Measurements from ENCODE around the gene HDGFL2.

The HDGFL2 gene

GRCh38 chr19:4472174-4472974 is at the start of gene HDGFL2:
Gene HDGFL2 (plus strand): TSS chr19:4472297. CDS start chr19:4472351, 54 bp downstream.
- intact Hi-C loops (cut with DNase I) = loop anchor here (5.0 kb wide), 1 partner anchor 225 kb away; the partner anchor contains the start of gene YJU2
- DNase-seq = no peak

GRCh38 chr19:4423416-4424126 is 48.5 kb upstream of the HDGFL2 start:
- peak in 1 of 10 donors; percentile 66 for DNase-seq
- intact Hi-C loops (cut with DNase I) = no loop called here

- DNase-seq = peak in 1 of 10 donors; percentile 18
- intact Hi-C loops (cut with DNase I) = no loop called here
These were observed 46.6 kb upstream of the HDGFL2 start for GRCh38 chr19:4425537-4425936.

GRCh38 chr19:4428326-4428975 is 43.6 kb upstream of the HDGFL2 start:
- intact Hi-C loops (cut with DNase I) = no loop called here

GRCh38 chr19:4429256-4429655 is 42.8 kb upstream of the HDGFL2 start:
- DNase-seq = peak in 3 of 10 donors; percentile 50 to 90 (median 81)
- intact Hi-C loops (cut with DNase I) = no loop called here

More at GRCh38 chr19:4428326-4428975, 43.6 kb upstream of the HDGFL2 start:
- peak in 1 of 10 donors; percentile 65 for DNase-seq

GRCh38 chr19:4429771-4430171 is 42.3 kb upstream of the HDGFL2 start:
- intact Hi-C loops (cut with DNase I) = no loop called here
- DNase-seq = no peak

- peak in 2 of 10 donors; percentile 39 to 86 for DNase-seq
- intact Hi-C loops (cut with DNase I) = no loop called here
These were observed 41.3 kb upstream of the HDGFL2 start for GRCh38 chr19:4430760-4431159.

GRCh38 chr19:4431296-4431695 is 40.8 kb upstream of the HDGFL2 start:
- no peak for DNase-seq
- intact Hi-C loops (cut with DNase I) = no loop called here

GRCh38 chr19:4431808-4432674 is 40.1 kb upstream of the HDGFL2 start:
- DNase-seq = peak in 3 of 10 donors; percentile 27 to 90 (median 84)
- intact Hi-C loops (cut with DNase I) = no loop called here

- no peak for DNase-seq
- intact Hi-C loops (cut with DNase I) = no loop called here
These were observed 39.1 kb upstream of the HDGFL2 start for GRCh38 chr19:4432918-4433506.

GRCh38 chr19:4434391-4434790 is 37.7 kb upstream of the HDGFL2 start:
- no peak for DNase-seq
- intact Hi-C loops (cut with DNase I) = no loop called here

- DNase-seq = no peak
- intact Hi-C loops (cut with DNase I) = no loop called here
These were observed 35.9 kb upstream of the HDGFL2 start for GRCh38 chr19:4436231-4436630.

- DNase-seq = no peak
- intact Hi-C loops (cut with DNase I) = no loop called here
These were observed 35.0 kb upstream of the HDGFL2 start for GRCh38 chr19:4437103-4437502.

- intact Hi-C loops (cut with DNase I) = no loop called here
- peak in 7 of 10 donors; percentile 61 to 95 (median 75) for DNase-seq
These were observed 32.9 kb upstream of the HDGFL2 start for GRCh38 chr19:4439243-4439642.

- intact Hi-C loops (cut with DNase I) = no loop called here
- DNase-seq = peak in 1 of 10 donors; percentile 74
These were observed 29.9 kb upstream of the HDGFL2 start for GRCh38 chr19:4441994-4442818.

- no peak for DNase-seq
- intact Hi-C loops (cut with DNase I) = no loop called here
These were observed 29.3 kb upstream of the HDGFL2 start for GRCh38 chr19:4442819-4443146.

- intact Hi-C loops (cut with DNase I) = no loop called here
- DNase-seq = no peak
These were observed 28.9 kb upstream of the HDGFL2 start for GRCh38 chr19:4443188-4443587.

- DNase-seq = no peak
These were observed 27.9 kb upstream of the HDGFL2 start for GRCh38 chr19:4443966-4444764.

More at GRCh38 chr19:4443966-4444764, 27.9 kb upstream of the HDGFL2 start:
- intact Hi-C loops (cut with DNase I) = no loop called here
